ENCODE measurements around the gene LYSMD3.
A peak's percentile ranks its signal among the peaks of the same experiment; 100 is the strongest.

Gene LYSMD3

GRCh38 chr5:90529939-90530677 lies 724 bp upstream of the LYSMD3 start:
- Histone ChIP-seq H3K27me3 (ENCODE audit: control insufficient read depth, insufficient read depth, low read length, poor library complexity, severe bottlenecking) (no peaks in the 10 kb centered on the region), H3K27ac (ENCODE audit: insufficient read depth, low read depth, low read length, poor library complexity, severe bottlenecking) (peak overlapping the region; percentile 64), H3K36me3 (ENCODE audit: control insufficient read depth, insufficient read depth, low read length) (no peaks in the 10 kb centered on the region), H3K9me3 (ENCODE audit: control insufficient read depth, low read length) (no peaks in the 10 kb centered on the region), H3K4me3 (ENCODE audit: insufficient read depth, low read depth, low read length) (peak overlapping the region; percentile 91), H3K4me1 (ENCODE audit: control insufficient read depth, insufficient read depth, low read length) (no peaks in the 10 kb centered on the region)
- 5 to 10% methylated on average over 12 to 13 of the region's 13 CpGs for WGBS, 2 experiments

DNA sequence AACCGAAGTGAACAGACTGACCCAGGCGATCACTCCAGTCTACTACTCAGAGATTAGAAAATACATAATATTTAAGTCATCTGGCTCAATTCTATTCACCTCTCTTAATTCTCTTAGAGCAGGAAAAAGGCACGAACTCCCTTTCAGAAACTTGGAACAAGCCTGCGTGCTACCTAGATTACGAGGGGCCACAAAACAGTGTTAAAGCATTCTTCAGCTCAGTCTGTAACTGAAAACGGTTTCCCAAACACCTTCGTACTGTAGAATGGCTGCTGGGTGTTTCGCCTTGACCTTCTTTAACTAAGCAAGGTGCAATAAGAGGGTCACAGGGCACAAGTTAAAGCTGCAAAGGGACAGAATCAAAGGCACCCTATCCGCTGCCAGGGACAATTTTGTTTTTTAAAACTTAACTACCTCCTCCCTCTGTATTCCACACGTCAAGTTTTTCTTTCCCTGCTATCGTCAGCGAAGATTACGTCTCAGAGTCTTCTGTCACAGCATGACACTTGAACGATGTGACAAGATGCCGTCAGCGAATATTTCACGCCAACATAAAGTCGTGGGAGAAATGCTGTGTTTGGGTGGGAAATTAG lies 687 bp downstream of the LYSMD3 start:
- Histone ChIP-seq H3K36me3 (ENCODE audit: control insufficient read depth, insufficient read depth, low read length) (no peaks in the 10 kb centered on the region), H3K4me3 (ENCODE audit: insufficient read depth, low read depth, low read length) (peak overlapping the region; percentile 91), H3K27me3 (ENCODE audit: control insufficient read depth, insufficient read depth, low read length, poor library complexity, severe bottlenecking) (no peaks in the 10 kb centered on the region), H3K4me1 (ENCODE audit: control insufficient read depth, insufficient read depth, low read length) (no peaks in the 10 kb centered on the region), H3K9me3 (ENCODE audit: control insufficient read depth, low read length) (no peaks in the 10 kb centered on the region), H3K27ac (ENCODE audit: insufficient read depth, low read depth, low read length, poor library complexity, severe bottlenecking) (no peak overlapping the region)
- 11 to 12% methylated on average over 18 of the region's 18 CpGs for WGBS, 2 experiments

DNA sequence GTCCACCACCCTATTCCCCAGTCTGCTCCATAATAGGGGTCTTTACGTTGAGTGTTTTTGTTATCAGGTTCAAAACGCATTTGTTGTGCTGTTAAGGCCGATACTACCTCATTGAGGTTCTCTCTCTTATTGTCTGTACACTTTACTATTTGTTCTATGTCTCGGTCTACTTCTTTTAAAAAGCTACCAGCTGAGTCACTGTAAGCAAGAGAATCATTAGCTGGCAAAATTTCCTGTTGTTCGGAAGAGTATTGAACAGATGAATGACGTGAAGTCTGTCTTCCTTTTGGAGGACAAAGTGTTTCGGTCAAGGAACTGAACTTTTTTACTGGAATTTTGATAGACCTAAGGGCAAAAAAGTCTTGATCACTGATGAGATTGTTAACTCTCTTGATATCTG lies 10.3 kb downstream of the LYSMD3 start:
- H3K27ac ChIP-seq (ENCODE audit: insufficient read depth, low read depth, low read length, poor library complexity, severe bottlenecking) = no peak overlapping the region
- no peak overlapping the region for H3K4me3 ChIP-seq (ENCODE audit: insufficient read depth, low read depth, low read length)
- peaks cover 4% of the 10 kb centered on the region for H3K36me3 ChIP-seq (ENCODE audit: control insufficient read depth, insufficient read depth, low read length)
- H3K27me3 ChIP-seq (ENCODE audit: control insufficient read depth, insufficient read depth, low read length, poor library complexity, severe bottlenecking) = no peaks in the 10 kb centered on the region
- WGBS, 2 experiments = 92 to 94% methylated on average over 7 of the region's 7 CpGs
- no peaks in the 10 kb centered on the region for H3K9me3 ChIP-seq (ENCODE audit: control insufficient read depth, low read length)
- H3K4me1 ChIP-seq (ENCODE audit: control insufficient read depth, insufficient read depth, low read length) = no peaks in the 10 kb centered on the region

GRCh38 chr5:90518661-90519060 lies 10.7 kb downstream of the LYSMD3 start:
- H3K27me3 ChIP-seq (ENCODE audit: control insufficient read depth, insufficient read depth, low read length, poor library complexity, severe bottlenecking) = no peaks in the 10 kb centered on the region
- no peak overlapping the region for H3K4me3 ChIP-seq (ENCODE audit: insufficient read depth, low read depth, low read length)
- H3K36me3 ChIP-seq (ENCODE audit: control insufficient read depth, insufficient read depth, low read length) = peaks cover 4% of the 10 kb centered on the region
- H3K4me1 ChIP-seq (ENCODE audit: control insufficient read depth, insufficient read depth, low read length) = no peaks in the 10 kb centered on the region
- H3K9me3 ChIP-seq (ENCODE audit: control insufficient read depth, low read length) = no peaks in the 10 kb centered on the region
- H3K27ac ChIP-seq (ENCODE audit: insufficient read depth, low read depth, low read length, poor library complexity, severe bottlenecking) = no peak overlapping the region

DNA sequence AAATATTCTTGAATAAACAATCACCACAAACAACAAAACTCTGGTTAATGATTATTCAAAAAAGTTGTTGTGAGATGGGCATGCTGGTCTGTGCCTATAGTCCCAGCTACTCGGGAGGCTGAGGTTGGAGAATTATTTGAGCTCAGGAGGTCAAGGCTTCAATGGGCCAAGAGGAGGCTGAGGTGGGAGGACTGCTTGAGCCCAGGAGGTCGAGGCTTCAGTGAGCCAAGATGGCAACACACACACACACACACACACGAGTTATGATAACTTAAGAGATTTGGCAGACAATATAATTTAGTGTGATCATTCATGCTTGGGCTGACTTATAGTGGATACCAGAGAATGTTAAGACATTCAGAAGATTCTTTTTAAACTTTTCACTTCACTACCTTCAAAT lies 14.9 kb downstream of the LYSMD3 start:
- WGBS, 2 experiments = 91 to 100% methylated on average over 1 of the region's 3 CpGs
- H3K36me3 ChIP-seq (ENCODE audit: control insufficient read depth, insufficient read depth, low read length) = no peaks in the 10 kb centered on the region

DNA sequence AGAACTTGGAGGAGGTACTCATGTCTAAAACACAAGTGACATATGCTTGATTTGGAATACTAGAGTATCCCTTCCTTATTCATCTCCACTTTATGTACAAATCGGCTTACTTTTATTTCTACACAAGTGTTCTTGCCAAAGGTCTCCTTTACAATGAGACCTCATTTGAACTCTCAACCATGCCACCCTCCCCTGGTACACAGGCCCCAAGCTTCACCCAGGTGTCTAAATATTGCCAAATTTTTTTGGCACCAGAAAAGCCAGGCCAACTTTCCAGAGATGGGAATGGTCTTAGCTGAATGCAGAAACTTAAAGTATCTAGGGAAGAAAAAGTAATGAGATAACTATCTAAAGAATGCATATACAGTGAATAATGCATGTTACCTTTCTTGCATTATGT lies 18.9 kb downstream of the LYSMD3 start:
- 95 to 100% methylated on average over 1 of the region's 1 CpG for WGBS, 2 experiments
- H3K4me1 ChIP-seq (ENCODE audit: control insufficient read depth, insufficient read depth, low read length) = no peaks in the 10 kb centered on the region
- no peak overlapping the region for H3K4me3 ChIP-seq (ENCODE audit: insufficient read depth, low read depth, low read length)
- no peaks in the 10 kb centered on the region for H3K36me3 ChIP-seq (ENCODE audit: control insufficient read depth, insufficient read depth, low read length)
- H3K27me3 ChIP-seq (ENCODE audit: control insufficient read depth, insufficient read depth, low read length, poor library complexity, severe bottlenecking) = no peaks in the 10 kb centered on the region
- no peaks in the 10 kb centered on the region for H3K9me3 ChIP-seq (ENCODE audit: control insufficient read depth, low read length)
- H3K27ac ChIP-seq (ENCODE audit: insufficient read depth, low read depth, low read length, poor library complexity, severe bottlenecking) = no peak overlapping the region

More for the DNA sequence above, 14.9 kb downstream of the LYSMD3 start:
- no peaks in the 10 kb centered on the region for H3K27me3 ChIP-seq (ENCODE audit: control insufficient read depth, insufficient read depth, low read length, poor library complexity, severe bottlenecking)
- no peak overlapping the region for H3K4me3 ChIP-seq (ENCODE audit: insufficient read depth, low read depth, low read length)
- H3K9me3 ChIP-seq (ENCODE audit: control insufficient read depth, low read length) = no peaks in the 10 kb centered on the region
- H3K4me1 ChIP-seq (ENCODE audit: control insufficient read depth, insufficient read depth, low read length) = no peaks in the 10 kb centered on the region
- no peak overlapping the region for H3K27ac ChIP-seq (ENCODE audit: insufficient read depth, low read depth, low read length, poor library complexity, severe bottlenecking)

- Histone ChIP-seq H3K27me3 (ENCODE audit: control insufficient read depth, insufficient read depth, low read length, poor library complexity, severe bottlenecking) (no peaks in the 10 kb centered on the region), H3K9me3 (ENCODE audit: control insufficient read depth, low read length) (no peaks in the 10 kb centered on the region), H3K4me3 (ENCODE audit: insufficient read depth, low read depth, low read length) (no peak overlapping the region), H3K27ac (ENCODE audit: insufficient read depth, low read depth, low read length, poor library complexity, severe bottlenecking) (no peak overlapping the region), H3K4me1 (ENCODE audit: control insufficient read depth, insufficient read depth, low read length) (no peaks in the 10 kb centered on the region), H3K36me3 (ENCODE audit: control insufficient read depth, insufficient read depth, low read length) (no peaks in the 10 kb centered on the region)
These were observed 23.2 kb downstream of the LYSMD3 start for GRCh38 chr5:90506221-90506620.

- WGBS, 2 experiments = 86% methylated on average over 1 of the region's 2 CpGs; no CpG with 5 or more reads in 1 of the 2 experiments
- Histone ChIP-seq H3K36me3 (ENCODE audit: control insufficient read depth, insufficient read depth, low read length) (no peaks in the 10 kb centered on the region), H3K4me3 (ENCODE audit: insufficient read depth, low read depth, low read length) (no peak overlapping the region), H3K27ac (ENCODE audit: insufficient read depth, low read depth, low read length, poor library complexity, severe bottlenecking) (no peak overlapping the region), H3K4me1 (ENCODE audit: control insufficient read depth, insufficient read depth, low read length) (no peaks in the 10 kb centered on the region), H3K27me3 (ENCODE audit: control insufficient read depth, insufficient read depth, low read length, poor library complexity, severe bottlenecking) (no peaks in the 10 kb centered on the region), H3K9me3 (ENCODE audit: control insufficient read depth, low read length) (no peaks in the 10 kb centered on the region)
These were observed 24.6 kb downstream of the LYSMD3 start for GRCh38 chr5:90504743-90505142.

DNA sequence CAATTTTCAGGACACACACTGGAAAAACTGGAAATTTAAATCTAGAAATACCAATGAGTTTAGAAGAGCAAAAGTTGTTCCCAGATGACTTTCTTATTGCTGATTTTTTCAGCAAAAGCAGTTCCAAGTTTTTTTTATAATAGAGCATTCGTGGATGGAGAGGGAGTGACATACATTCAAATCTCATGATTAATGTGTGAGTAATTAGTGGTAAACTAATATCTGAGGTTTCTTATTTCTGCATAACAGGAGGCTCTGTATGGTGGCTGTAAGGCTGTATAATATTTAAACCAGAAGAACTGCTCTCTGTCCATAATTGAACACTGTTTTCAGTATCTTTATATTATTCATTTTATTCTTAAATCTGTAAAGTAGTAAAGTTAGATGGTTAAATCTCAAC lies 25.8 kb downstream of the LYSMD3 start:
- H3K36me3 ChIP-seq (ENCODE audit: control insufficient read depth, insufficient read depth, low read length) = no peaks in the 10 kb centered on the region
- H3K4me3 ChIP-seq (ENCODE audit: insufficient read depth, low read depth, low read length) = no peak overlapping the region
- no peaks in the 10 kb centered on the region for H3K4me1 ChIP-seq (ENCODE audit: control insufficient read depth, insufficient read depth, low read length)
- no peak overlapping the region for H3K27ac ChIP-seq (ENCODE audit: insufficient read depth, low read depth, low read length, poor library complexity, severe bottlenecking)
- H3K27me3 ChIP-seq (ENCODE audit: control insufficient read depth, insufficient read depth, low read length, poor library complexity, severe bottlenecking) = no peaks in the 10 kb centered on the region
- WGBS, 2 experiments = 90 to 100% methylated on average over 1 of the region's 1 CpG
- H3K9me3 ChIP-seq (ENCODE audit: control insufficient read depth, low read length) = no peaks in the 10 kb centered on the region

DNA sequence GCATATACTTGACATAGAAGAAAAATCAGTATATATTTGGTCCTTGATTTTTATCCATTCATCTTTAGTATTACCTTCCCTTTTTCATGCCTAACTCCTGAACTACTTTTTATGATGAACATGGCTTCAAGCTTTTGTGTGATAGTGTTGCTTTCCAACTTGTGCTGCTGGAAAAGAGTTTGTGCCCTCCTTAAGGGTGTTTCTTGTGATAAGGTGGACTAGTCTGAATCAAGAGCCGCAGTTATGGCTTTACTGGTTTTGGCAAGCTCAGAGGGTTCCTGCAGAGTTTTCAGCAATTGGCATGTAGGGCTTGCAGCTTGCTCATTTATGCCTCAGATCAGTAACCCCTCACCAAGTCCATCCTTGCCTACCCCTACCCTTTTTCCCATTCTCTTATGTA lies 34.2 kb downstream of the LYSMD3 start:
- H3K4me3 ChIP-seq (ENCODE audit: insufficient read depth, low read depth, low read length) = no peak overlapping the region
- no peaks in the 10 kb centered on the region for H3K4me1 ChIP-seq (ENCODE audit: control insufficient read depth, insufficient read depth, low read length)
- H3K27me3 ChIP-seq (ENCODE audit: control insufficient read depth, insufficient read depth, low read length, poor library complexity, severe bottlenecking) = no peaks in the 10 kb centered on the region
- 82 to 93% methylated on average over 1 of the region's 1 CpG for WGBS, 2 experiments
- H3K36me3 ChIP-seq (ENCODE audit: control insufficient read depth, insufficient read depth, low read length) = no peaks in the 10 kb centered on the region
- H3K9me3 ChIP-seq (ENCODE audit: control insufficient read depth, low read length) = no peaks in the 10 kb centered on the region
- H3K27ac ChIP-seq (ENCODE audit: insufficient read depth, low read depth, low read length, poor library complexity, severe bottlenecking) = no peak overlapping the region
